ENCODE data around the gene ADH1B. TPM values are rescaled to one million over a fixed set of nuclear protein-coding genes. Genes with fewer than 3 reads are reported as not detected.

The ADH1B gene
- total RNA-seq, 1 experiment from 2014 or later, result not detected

GRCh38 chr4:99301376-99302164 is 19.6 kb downstream of the ADH1B start:
- H3K27me3 ChIP-seq (ENCODE audit: control insufficient read depth, insufficient read depth, low read length), result no peaks in the 10 kb centered on the region
- no peaks in the 10 kb centered on the region for H3K36me3 ChIP-seq (replicated peaks; ENCODE audit: control insufficient read depth, insufficient read depth, low read length)
- DNase-seq, result no peak
- H3K4me3 ChIP-seq (ENCODE audit: insufficient read depth, low read depth, low read length), result no peak overlapping the region

- H3K27me3 ChIP-seq (ENCODE audit: control insufficient read depth, insufficient read depth, low read length), result no peaks in the 10 kb centered on the region
- H3K36me3 ChIP-seq (replicated peaks; ENCODE audit: control insufficient read depth, insufficient read depth, low read length), result no peaks in the 10 kb centered on the region
- no peak for DNase-seq
- no peak overlapping the region for H3K4me3 ChIP-seq (ENCODE audit: insufficient read depth, low read depth, low read length)
Measured at GRCh38 chr4:99300934-99301333, 20.3 kb downstream of the ADH1B start.

- H3K36me3 ChIP-seq (replicated peaks; ENCODE audit: control insufficient read depth, insufficient read depth, low read length), result no peaks in the 10 kb centered on the region
- H3K27me3 ChIP-seq (ENCODE audit: control insufficient read depth, insufficient read depth, low read length), result no peaks in the 10 kb centered on the region
- no peak overlapping the region for H3K4me3 ChIP-seq (ENCODE audit: insufficient read depth, low read depth, low read length)
- no peak for DNase-seq
Measured at GRCh38 chr4:99293357-99293756, 27.8 kb downstream of the ADH1B start.

DNA sequence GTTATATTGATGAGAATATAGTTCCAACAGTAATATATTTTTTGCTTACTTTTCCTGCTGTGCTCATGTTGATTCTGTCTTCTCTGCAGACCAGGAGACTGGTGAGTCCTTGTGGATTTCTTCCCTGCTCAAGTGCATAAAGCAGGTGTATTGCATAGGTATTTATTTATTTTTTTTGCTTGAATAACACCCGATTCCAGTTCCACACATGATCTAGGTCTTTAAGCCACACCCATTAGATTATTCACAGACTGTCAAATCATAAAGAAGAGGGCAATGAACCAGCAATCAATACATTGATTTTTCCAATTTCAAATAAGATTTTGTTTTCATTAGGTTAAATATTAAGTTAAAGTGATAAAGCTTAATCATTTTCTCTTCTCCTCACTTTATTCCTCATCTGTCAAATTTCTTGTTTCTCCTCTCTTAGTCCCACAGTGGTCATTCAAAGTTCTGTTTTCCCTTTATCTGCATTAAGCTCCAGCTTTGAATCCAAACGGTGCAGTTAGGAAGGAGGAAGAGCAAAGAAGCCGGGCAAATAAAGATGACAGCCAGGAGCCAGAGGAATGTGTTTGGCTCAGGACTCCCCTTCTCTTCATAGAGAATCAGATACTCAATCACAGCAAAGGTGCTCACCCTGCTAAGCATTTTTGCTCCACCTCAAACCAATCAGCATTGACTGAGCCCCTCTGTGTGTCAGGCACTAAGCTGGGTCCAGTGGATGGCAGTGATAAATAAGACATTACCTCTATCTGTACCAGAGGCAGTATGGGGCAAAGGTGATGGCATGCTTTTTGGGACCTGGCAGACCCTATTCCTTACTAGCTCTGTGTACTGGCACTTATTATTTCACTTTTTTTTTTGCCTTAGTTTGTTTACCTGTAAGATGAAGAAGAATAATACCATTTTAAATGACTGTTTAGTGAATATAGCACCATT is 30.1 kb downstream of the ADH1B start, which contains the start of gene ADH1A:
TSS of gene ADH1A (minus strand) at position 138 of the 939 bp plus-strand sequence. CDS start at position 67, 71 bp downstream.
- no peak within 1 kb of the TSS for H3K4me3 ChIP-seq (ENCODE audit: insufficient read depth, low read depth, low read length)
- DNase-seq, result no peak
- H3K36me3 ChIP-seq (replicated peaks; ENCODE audit: control insufficient read depth, insufficient read depth, low read length), result no peaks in the 10 kb centered on the region
- no peaks in the 10 kb centered on the region for H3K27me3 ChIP-seq (ENCODE audit: control insufficient read depth, insufficient read depth, low read length)

DNA sequence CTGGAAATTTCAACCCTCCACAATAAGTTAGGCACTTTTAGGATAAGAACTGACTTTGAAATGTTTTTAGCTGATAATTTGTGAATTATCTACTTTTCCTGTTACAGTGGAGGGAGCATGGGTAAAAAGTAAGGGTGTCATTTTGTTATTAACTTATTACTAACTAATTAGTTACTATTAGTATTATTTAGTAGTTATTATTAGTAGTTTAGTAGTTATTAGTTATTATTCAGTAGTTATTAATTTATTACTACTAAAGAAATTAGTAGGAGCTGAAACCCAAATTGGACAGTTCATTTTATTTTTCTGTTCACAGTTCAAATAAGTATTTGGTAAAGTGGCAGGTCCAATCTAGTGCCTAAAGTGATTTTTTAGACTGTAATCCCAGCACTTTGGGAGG is 35.8 kb downstream of the ADH1B start:
- H3K4me3 ChIP-seq (ENCODE audit: insufficient read depth, low read depth, low read length), result no peak overlapping the region
- H3K27me3 ChIP-seq (ENCODE audit: control insufficient read depth, insufficient read depth, low read length), result no peaks in the 10 kb centered on the region
- DNase-seq, result no peak
- H3K36me3 ChIP-seq (replicated peaks; ENCODE audit: control insufficient read depth, insufficient read depth, low read length), result no peaks in the 10 kb centered on the region

- no peak for DNase-seq
- Histone ChIP-seq H3K27me3 (ENCODE audit: control insufficient read depth, insufficient read depth, low read length) (no peaks in the 10 kb centered on the region), H3K36me3 (replicated peaks; ENCODE audit: control insufficient read depth, insufficient read depth, low read length) (no peaks in the 10 kb centered on the region), H3K4me3 (ENCODE audit: insufficient read depth, low read depth, low read length) (no peak overlapping the region)
Measured at GRCh38 chr4:99282731-99283130, 38.5 kb downstream of the ADH1B start.

- DNase-seq, result no peak
- no peaks in the 10 kb centered on the region for H3K27me3 ChIP-seq (ENCODE audit: control insufficient read depth, insufficient read depth, low read length)
Measured at GRCh38 chr4:99281261-99281660, 39.9 kb downstream of the ADH1B start.

DNA sequence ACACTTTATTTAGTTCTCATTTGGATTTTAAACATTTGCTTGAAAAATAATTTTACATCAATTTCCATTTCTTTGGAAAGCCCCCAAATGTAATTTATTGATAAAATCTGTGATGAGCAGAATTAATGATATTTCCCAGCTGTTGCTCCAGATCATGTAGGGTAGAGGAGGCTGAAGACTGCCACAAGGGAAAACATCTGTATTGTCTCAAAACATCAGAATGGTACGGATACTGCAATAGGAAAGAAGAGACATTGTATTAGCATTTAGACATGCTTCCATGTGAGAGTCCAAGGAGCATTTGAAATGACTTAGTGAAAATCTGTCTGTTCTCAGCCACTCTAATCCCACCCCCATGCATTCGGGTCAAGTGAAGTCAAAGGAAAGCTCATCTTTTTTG is 44.8 kb downstream of the ADH1B start:
- no peak overlapping the region for H3K4me3 ChIP-seq (ENCODE audit: insufficient read depth, low read depth, low read length)
- DNase-seq, result no peak
- H3K27me3 ChIP-seq (ENCODE audit: control insufficient read depth, insufficient read depth, low read length), result no peaks in the 10 kb centered on the region
- no peaks in the 10 kb centered on the region for H3K36me3 ChIP-seq (replicated peaks; ENCODE audit: control insufficient read depth, insufficient read depth, low read length)

More at GRCh38 chr4:99281261-99281660, 39.9 kb downstream of the ADH1B start:
- Histone ChIP-seq H3K4me3 (ENCODE audit: insufficient read depth, low read depth, low read length) (no peak overlapping the region), H3K36me3 (replicated peaks; ENCODE audit: control insufficient read depth, insufficient read depth, low read length) (no peaks in the 10 kb centered on the region)

- no peak for DNase-seq
- Histone ChIP-seq H3K27me3 (ENCODE audit: control insufficient read depth, insufficient read depth, low read length) (no peaks in the 10 kb centered on the region), H3K36me3 (replicated peaks; ENCODE audit: control insufficient read depth, insufficient read depth, low read length) (no peaks in the 10 kb centered on the region), H3K4me3 (ENCODE audit: insufficient read depth, low read depth, low read length) (no peak overlapping the region)
Measured at GRCh38 chr4:99275885-99276284, 45.3 kb downstream of the ADH1B start.

GRCh38 chr4:99275050-99275449 is 46.2 kb downstream of the ADH1B start:
- no peak overlapping the region for H3K4me3 ChIP-seq (ENCODE audit: insufficient read depth, low read depth, low read length)
- no peak for DNase-seq
- no peaks in the 10 kb centered on the region for H3K36me3 ChIP-seq (replicated peaks; ENCODE audit: control insufficient read depth, insufficient read depth, low read length)
- no peaks in the 10 kb centered on the region for H3K27me3 ChIP-seq (ENCODE audit: control insufficient read depth, insufficient read depth, low read length)

DNA sequence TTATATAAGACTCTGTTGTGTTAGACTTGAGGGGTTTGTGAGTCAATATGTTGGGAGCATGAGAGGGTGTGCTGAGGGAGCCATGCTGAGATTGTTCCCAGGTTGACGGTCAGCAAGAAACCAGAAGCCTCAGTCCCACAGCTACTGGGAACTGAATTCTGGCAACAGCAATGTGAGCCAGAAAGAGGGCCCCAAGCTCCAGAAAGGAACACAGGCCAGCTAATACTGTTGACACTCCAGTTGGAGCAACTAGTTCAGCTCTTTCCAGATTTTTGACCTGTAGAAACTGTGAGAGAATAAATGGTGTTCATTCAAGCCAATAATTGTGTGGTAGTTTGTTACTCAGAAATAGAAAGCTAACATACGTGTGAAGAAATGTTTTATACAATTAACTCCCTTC is 47.5 kb downstream of the ADH1B start:
- no peaks in the 10 kb centered on the region for H3K27me3 ChIP-seq (ENCODE audit: control insufficient read depth, insufficient read depth, low read length)
- no peaks in the 10 kb centered on the region for H3K36me3 ChIP-seq (replicated peaks; ENCODE audit: control insufficient read depth, insufficient read depth, low read length)
- no peak for DNase-seq
- H3K4me3 ChIP-seq (ENCODE audit: insufficient read depth, low read depth, low read length), result no peak overlapping the region

- Histone ChIP-seq H3K27me3 (ENCODE audit: control insufficient read depth, insufficient read depth, low read length) (no peaks in the 10 kb centered on the region), H3K36me3 (replicated peaks; ENCODE audit: control insufficient read depth, insufficient read depth, low read length) (no peaks in the 10 kb centered on the region), H3K4me3 (ENCODE audit: insufficient read depth, low read depth, low read length) (no peak overlapping the region)
- no peak for DNase-seq
Measured at GRCh38 chr4:99264927-99265326, 56.3 kb downstream of the ADH1B start.
